NOMO-1 treated with dmso at 0.1 percent for 144 hours (cell line): ENCODE data around the gene KRTAP9-2.
"Not testable (repeated sequence)": the region's sequence is repeated elsewhere in the genome, so short reads cannot be mapped to it uniquely, and the experiment has no call there.

Experiments used
- DNase-seq: peaks from one replicate; lab custom pipeline; 2025; ENCODE audit not compliant: unreplicated experiment; lab: John Stamatoyannopoulos, UW

The KRTAP9-2 gene

DNA sequence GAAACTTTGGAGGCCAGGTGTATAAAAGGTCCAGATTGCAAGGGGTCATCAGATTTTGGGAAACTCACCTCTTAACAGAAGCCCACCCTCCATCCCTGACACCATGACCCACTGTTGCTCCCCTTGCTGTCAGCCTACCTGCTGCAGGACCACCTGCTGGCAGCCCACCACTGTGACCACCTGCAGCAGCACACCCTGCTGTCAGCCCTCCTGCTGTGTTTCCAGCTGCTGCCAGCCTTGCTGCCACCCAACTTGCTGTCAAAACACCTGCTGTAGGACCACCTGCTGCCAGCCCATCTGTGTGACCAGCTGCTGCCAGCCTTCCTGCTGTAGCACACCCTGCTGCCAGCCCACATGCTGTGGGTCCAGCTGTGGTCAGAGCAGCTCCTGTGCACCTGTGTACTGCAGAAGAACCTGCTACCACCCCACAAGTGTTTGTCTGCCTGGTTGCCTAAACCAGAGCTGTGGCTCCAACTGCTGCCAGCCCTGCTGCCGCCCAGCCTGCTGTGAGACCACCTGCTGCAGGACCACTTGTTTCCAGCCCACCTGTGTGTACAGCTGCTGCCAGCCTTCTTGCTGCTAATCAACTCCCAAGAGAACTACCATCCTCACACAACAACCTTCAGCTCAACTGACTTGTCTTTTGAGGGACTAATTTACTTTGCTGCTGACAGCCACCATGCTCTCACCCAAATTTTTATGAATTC is 6.1 kb downstream of the KRTAP9-2 start, which contains the start of gene KRTAP9-3:
KRTAP9-3 (plus strand) TSS at position 51 of the 707 bp plus-strand sequence; CDS start at position 104, 53 bp downstream.
- not testable (repeated sequence) for DNase-seq

DNA sequence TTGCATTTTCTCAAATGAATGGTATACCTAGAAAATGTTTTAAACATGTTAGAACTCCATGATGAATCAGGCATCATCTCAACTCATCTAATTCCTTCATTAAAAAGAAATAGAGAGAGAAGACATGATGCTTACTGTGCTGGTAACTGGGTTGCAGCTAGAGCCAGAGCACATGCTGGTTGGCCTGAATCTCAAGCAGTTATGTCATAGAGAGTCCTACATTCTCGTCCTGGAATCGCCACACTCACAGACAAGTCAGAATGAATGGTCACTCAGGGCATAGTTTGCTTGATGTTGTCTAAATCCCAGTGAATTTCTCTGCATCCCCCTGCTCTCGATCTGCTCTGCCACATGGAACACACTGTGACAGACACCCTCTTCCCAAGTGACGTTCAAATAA is 10.7 kb downstream of the KRTAP9-2 start:
- not testable (repeated sequence) for DNase-seq

DNA sequence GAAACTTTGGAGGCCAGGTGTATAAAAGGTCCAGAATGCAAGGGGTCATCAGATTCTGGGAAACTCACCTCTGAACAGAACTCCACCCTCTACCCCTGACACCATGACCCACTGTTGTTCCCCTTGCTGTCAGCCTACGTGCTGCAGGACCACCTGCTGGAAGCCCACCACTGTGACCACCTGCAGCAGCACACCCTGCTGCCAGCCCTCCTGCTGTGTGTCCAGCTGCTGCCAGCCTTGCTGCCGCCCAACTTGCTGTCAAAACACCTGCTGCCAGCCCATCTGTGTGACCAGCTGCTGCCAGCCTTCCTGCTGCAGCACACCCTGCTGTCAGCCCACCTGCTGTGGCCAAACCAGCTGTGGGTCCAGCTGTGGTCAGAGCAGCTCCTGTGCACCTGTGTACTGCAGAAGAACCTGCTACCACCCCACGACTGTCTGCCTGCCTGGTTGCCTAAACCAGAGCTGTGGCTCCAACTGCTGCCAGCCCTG is 11.5 kb downstream of the KRTAP9-2 start, which contains the start of gene KRTAP9-8:
KRTAP9-8 (plus strand) TSS at position 51 of the 489 bp plus-strand sequence; CDS start at position 104, 53 bp downstream.
- DNase-seq = not testable (repeated sequence)

DNA sequence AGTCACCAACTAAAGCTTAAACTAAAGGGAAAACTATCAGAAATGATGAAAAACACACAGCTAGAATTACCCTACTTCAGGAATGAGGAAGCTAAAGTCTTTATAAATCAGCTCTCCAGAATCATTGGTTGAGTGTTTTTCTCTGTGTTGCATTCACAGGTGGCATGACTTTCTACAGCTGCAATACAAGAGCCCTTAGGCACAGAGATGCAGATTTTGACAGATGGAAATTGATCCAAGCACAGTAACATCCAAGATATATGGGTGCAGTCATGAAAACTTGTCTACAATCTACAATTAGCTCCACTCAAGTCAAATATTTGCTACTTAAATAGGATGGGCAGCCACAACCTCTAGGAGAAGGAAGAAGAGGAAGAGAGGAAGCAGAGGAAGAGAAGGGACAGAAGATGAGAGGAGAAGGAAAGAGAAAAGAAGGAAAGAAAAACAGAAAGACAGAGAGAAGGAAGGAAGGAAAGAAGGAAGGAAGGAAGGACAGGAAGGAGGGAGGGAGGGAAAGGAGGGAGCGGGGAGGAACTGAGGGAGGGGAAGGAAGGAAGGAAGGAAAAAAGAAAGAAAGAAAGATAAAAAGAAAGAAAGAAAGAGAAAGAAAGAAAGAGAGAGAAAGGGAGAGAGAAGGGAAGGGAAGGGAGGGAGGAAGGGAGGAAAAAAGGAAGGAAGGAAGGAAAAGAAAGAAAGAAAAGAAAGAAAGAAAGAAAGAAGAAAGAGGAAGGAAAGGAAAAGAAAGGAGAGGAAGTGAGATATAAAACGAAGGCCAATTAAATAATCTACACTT is 20.7 kb downstream of the KRTAP9-2 start:
- DNase-seq = not testable (repeated sequence)

DNA sequence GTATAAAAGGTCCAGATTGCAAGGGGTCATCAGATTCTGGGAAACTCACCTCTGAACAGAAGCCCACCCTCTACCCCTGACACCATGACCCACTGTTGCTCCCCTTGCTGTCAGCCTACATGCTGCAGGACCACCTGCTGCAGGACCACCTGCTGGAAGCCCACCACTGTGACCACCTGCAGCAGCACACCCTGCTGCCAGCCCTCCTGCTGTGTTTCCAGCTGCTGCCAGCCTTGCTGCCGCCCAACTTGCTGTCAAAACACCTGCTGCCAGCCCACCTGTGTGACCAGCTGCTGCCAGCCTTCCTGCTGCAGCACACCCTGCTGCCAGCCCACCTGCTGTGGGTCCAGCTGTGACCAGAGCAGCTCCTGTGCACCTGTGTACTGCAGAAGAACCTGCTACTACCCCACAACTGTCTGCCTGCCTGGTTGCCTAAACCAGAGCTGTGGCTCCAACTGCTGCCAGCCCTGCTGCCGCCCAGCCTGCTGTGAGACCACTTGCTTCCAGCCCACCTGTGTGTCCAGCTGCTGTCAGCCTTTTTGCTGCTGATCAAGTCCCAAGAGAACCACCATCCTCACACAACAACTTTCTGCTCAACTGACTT is 23.3 kb downstream of the KRTAP9-2 start, which contains the start of gene KRTAP9-4:
KRTAP9-4 (plus strand) TSS at position 51 of the 604 bp plus-strand sequence; CDS start at position 85, 34 bp downstream.
- DNase-seq = not testable (repeated sequence)

DNA sequence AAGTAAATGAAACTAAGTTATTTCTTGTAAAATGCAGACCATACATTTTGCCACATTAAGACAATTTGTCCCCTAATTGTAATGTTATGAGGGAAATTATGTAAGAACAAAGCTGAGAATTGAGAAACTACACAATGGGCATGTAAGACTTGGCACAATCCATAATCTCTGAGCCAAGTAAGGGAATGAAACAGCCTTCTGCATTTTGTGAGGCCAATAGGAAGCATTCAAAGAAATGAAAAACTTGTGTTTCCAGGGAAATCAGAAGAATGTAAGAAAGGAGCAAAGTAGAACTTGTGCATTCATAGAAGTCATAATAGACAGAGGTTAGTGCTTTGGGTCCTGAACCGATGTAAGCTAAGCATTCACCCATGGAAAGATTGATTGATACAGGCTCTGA is 24.8 kb downstream of the KRTAP9-2 start:
- DNase-seq = no peak

DNA sequence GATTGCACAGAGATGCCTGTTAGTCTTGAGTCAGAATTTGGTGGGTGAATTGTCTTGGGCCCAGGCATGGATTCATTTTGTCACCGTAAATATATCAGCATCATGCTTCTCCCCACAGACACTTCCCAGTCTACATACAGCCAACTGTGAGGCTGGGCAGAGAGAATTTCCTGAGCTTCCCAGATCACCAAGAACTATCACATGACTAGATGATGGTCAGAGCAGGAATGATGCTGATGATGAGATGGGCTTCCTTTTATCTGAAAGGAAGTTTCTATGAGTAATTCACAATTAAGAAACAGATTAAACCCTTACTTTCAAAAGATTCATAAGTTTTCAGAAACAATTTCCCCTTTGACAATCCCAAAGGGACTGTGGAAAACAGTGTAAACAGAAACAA is 28.4 kb downstream of the KRTAP9-2 start:
- no peak for DNase-seq

DNA sequence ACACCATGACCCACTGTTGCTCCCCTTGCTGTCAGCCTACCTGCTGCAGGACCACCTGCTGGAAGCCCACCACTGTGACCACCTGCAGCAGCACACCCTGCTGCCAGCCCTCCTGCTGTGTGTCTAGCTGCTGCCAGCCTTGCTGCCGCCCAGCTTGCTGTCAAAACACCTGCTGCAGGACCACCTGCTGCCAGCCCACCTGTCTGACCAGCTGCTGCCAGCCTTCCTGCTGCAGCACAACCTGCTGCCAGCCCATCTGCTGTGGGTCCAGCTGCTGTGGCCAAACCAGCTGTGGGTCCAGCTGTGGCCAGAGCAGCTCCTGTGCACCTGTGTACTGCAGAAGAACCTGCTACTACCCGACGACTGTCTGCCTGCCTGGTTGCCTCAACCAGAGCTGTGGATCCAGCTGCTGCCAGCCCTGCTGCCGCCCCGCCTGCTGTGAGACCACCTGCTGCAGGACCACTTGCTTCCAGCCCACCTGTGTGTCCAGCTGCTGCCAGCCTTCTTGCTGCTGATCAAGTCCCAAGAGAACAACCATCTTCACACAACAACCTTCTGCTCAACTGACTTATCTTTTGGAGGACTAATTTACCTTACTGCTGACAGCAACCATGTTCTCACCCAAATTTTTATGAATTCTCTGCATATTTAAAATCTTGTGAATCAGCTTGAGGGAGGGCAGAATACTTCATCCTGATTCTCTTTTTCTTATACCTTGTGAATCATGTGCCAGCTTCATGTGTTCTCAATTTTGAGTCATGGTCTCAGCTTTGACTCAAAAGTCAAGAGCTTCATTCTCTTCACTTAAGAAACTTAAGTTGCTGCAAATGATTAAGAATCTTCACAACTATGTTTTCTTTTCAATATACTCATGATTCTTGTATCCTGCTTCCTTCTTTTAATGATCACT is 29.2 kb downstream of the KRTAP9-2 start, which contains the start of gene KRTAP9-9:
KRTAP9-9 (plus strand) TSS at position 4 of the 910 bp plus-strand sequence.
- not testable (repeated sequence) for DNase-seq

DNA sequence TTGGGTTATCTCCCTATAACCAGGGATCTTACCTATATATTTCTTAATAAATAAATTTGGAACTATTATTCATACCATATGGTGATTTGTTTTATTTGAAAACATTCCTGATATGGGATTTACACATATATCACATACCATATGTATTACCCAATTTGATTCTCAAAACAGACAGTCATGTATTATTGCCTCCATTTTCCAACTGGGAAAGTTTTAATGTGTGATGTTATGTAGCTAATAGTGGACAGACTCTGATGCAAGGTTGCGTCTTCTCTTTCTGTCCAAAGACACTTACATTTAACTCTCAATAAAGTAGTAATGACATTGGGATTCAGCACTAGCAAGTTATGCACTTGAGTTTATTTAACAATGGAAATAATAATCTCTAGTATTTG is 29.8 kb downstream of the KRTAP9-2 start:
- no peak for DNase-seq

DNA sequence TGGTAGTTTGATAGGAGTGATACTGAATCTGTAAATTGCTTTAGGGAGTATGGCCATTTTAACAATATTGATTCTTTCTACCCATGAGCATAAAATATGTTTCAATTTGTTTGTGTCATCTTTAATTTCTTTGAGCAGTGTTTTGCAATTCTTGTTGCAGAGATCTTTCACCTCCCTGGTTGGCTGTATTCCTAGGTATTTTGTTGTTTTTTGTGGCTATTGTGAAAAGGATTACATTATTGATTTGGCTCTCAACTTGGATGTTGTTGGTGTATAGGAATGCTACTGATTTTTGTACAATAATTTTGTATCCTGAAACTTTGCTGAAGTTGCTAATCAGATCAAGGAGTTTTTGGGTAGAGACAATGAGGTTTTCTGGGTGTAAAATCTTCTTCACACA is 32.0 kb downstream of the KRTAP9-2 start:
- DNase-seq = no peak

DNA sequence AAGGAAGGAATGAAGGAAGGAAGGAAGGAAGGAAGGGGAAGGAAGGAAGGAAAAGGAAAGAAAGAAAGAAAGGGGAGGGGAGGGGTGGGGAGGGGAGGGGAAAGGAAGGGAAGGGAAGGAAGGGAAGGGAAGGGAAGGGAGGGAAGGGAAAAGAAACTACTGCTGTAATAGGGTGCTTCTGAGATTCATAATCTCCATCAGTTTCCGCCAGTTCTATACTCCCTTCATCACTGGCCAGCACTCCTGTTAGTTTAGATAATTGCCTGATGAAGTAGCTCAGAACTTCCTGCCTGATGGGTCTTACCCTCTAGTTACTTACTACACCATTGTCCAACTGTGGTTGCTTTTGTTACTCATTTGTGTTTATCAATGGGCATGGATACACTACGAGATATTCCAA is 36.8 kb downstream of the KRTAP9-2 start:
- no peak for DNase-seq

DNA sequence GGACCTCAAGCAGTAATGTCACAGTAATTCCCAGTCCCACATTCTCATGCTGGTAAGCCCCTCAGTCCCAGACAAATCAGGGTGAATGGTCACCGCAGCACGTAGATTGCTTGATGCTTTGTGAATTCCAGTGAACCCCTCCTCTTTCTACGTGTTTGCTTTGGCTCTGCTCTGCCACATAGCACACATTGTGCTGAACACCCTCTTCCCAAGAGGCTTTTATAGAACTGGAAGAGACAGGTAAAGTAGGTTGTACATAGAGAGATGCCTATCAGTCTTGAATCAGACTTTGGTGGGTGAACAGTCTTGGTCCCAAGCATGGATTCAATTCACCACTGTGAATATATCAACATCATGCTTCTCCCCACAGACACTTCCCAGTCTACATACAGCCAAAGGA is 38.2 kb downstream of the KRTAP9-2 start:
- no peak for DNase-seq

DNA sequence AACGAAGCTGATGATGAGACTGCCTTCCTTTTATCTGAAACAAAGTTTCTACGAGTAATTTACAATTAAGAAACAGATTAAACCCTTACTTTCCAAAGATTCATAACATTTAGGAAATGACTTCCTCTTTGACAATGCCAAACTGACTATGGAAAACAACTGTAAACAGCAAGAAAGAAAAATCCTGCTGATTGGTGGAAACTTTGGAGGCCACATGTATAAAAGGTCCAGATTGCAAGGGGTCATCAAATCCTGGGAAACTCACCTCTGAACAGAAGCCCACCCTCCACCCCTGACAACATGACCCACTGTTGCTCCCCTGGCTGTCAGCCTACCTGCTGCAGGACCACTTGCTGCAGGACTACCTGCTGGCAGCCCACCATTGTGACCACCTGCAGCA is 38.6 kb downstream of the KRTAP9-2 start, which contains the start of gene KRTAP9-6:
KRTAP9-6 (plus strand) TSS at position 301 of the 400 bp plus-strand sequence; CDS start at position 301, 0 bp downstream.
- DNase-seq = no peak

DNA sequence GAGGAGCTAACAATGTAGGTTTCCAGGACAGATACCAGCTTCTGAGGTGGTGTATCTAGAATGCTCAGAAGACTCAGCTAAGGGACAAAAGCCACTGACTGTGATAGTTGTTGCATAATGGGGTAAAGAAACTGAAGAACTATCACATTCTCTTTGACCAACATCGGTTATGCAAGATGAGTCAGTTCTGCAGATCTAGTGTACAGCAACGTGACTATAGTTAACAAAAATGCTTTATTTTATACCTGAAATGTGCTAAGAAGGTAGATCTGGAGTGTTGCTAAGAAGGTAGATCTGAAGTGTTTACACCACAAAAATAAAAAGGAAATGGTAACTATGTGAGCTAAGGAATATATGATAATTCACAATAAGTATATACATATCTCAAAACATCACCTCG is 41.3 kb downstream of the KRTAP9-2 start:
- DNase-seq = peak; percentile 1

DNA sequence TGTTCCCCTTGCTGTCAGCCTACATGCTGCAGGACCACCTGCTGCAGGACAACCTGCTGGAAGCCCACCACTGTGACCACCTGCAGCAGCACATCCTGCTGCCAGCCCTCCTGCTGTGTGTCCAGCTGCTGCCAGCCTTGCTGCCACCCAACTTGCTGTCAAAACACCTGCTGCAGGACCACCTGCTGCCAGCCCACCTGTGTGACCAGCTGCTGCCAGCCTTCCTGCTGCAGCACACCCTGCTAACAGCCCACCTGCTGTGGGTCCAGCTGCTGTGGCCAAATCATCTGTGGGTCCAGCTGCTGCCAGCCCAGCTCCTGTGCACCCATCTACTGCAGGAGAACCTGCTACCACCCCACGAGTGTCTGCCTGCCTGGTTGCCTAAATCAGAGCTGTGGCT is 44.9 kb downstream of the KRTAP9-2 start:
- DNase-seq = not testable (repeated sequence)

DNA sequence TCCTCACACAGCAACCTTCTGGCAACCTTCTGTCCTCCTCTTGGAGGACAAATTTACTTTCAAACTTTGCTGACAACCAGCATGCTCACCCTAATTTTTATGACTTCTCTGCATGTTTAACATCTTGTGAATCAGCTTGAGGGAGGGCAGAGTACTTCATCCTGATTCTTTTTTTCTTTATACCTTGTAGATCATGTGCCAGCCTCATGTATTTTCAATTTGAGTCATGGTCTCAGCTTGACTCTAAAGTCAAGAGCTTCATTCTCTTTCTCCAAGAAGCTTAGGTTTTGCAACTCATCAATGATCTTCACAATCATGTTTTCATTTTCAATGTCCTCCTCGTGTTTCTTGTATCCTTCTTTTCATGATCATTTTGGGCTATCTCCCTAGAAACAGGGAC is 45.4 kb downstream of the KRTAP9-2 start:
- no peak for DNase-seq

DNA sequence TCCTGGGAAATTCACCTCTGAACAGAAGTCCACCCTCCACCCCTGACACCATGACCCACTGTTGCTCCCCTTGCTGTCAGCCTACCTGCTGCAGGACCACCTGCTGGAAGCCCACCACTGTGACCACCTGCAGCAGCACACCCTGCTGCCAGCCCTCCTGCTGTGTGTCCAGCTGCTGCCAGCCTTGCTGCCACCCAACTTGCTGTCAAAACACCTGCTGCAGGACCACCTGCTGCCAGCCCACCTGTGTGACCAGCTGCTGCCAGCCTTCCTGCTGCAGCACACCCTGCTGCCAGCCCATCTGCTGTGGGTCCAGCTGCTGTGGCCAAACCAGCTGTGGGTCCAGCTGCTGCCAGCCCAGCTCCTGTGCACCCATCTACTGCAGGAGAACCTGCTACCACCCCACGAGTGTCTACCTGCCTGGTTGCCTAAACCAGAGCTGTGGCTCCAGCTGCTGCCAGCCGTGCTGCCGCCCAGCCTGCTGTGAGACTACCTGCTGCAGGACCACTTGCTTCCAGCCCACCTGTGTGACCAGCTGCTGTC is 49.3 kb downstream of the KRTAP9-2 start, which contains the start of gene KRTAP9-7:
KRTAP9-7 (plus strand) TSS at position 51 of the 543 bp plus-strand sequence; CDS start at position 51, 0 bp downstream.
- not testable (repeated sequence) for DNase-seq
